OCI-LY1 (cell line): ENCODE data around the gene RHOBTB3.
"Not testable (repeated sequence)": the region's sequence is repeated elsewhere in the genome, so short reads cannot be mapped to it uniquely, and the experiment has no call there.

Experiments
- H2AFZ ChIP-seq: fragments of 200-600 bp; sonication (generic), shearing (Covaris generic); 2 replicates; pipeline ENCODE4 v1.6.0; 2014; ENCODE audit warnings: antibody characterized with exemption, mild to moderate bottlenecking, low read length
- H3F3A ChIP-seq: fragments of 200-600 bp; sonication (generic), shearing (Covaris generic); 2 replicates; pipeline ENCODE4 v1.6.0; 2014; ENCODE audit warnings: mild to moderate bottlenecking, antibody characterized with exemption, low read length, moderate library complexity; ENCODE audit not compliant: insufficient read depth
- H3K27ac ChIP-seq: fragments of 200-600 bp; sonication (generic); 2 replicates; pipeline ENCODE4 v1.5.1; 2014; ENCODE audit warnings: low read length, mixed run types, mild to moderate bottlenecking, low read depth; ENCODE audit not compliant: poor library complexity, severe bottlenecking
- H3K27me3 ChIP-seq: fragments of 200-600 bp; sonication (generic); 2 replicates; pipeline ENCODE4 v1.6.0; 2014; ENCODE audit warnings: antibody characterized with exemption, mild to moderate bottlenecking, low read length, moderate library complexity; ENCODE audit not compliant: insufficient read depth
- H3K36me3 ChIP-seq: fragments of 200-600 bp; sonication (generic); 2 replicates; pipeline ENCODE4 v1.6.1; 2014; ENCODE audit warnings: mild to moderate bottlenecking, antibody characterized with exemption, low read length, moderate library complexity, mixed read lengths; ENCODE audit not compliant: insufficient read depth
- H3K4me1 ChIP-seq: fragments of 200-600 bp; sonication (generic); 2 replicates; pipeline ENCODE4 v1.5.1; 2014; ENCODE audit warnings: mild to moderate bottlenecking, low read length, moderate library complexity; ENCODE audit not compliant: insufficient read depth, severe bottlenecking
- H3K4me2 ChIP-seq: fragments of 200-600 bp; sonication (generic), shearing (Covaris generic); 2 replicates; pipeline ENCODE4 v1.6.1; 2014; ENCODE audit warnings: low read length
- H3K4me3 ChIP-seq: fragments of 200-600 bp; sonication (generic); 2 replicates; pipeline ENCODE4 v1.5.1; 2014; ENCODE audit warnings: low read length, low read depth, mild to moderate bottlenecking, mixed read lengths; ENCODE audit not compliant: poor library complexity, severe bottlenecking
- H3K79me2 ChIP-seq: fragments of 200-600 bp; shearing (Covaris generic); 2 replicates; pipeline ENCODE4 v1.6.1; 2016; ENCODE audit warnings: mixed run types, low read length, mixed read lengths; ENCODE audit not compliant: insufficient read depth
- H3K9ac ChIP-seq: fragments of 200-600 bp; sonication (generic), shearing (Covaris generic); 2 replicates; pipeline ENCODE4 v1.6.1; 2014; ENCODE audit warnings: mild to moderate bottlenecking, low read length, mixed read lengths
- H3K9me2 ChIP-seq: fragments of 200-600 bp; sonication (generic), shearing (Covaris generic); 2 replicates; pipeline ENCODE4 v1.6.1; 2014; ENCODE audit warnings: low read depth, mild to moderate bottlenecking, low read length, mixed read lengths
- H3K9me3 ChIP-seq: fragments of 200-600 bp; shearing (Covaris generic); 2 replicates; pipeline ENCODE4 v1.6.1; 2014; ENCODE audit warnings: low read length, mixed read lengths
- H4K20me1 ChIP-seq: fragments of 200-600 bp; sonication (generic), shearing (Covaris generic); 2 replicates; pipeline ENCODE4 v1.6.0; 2016; ENCODE audit warnings: mild to moderate bottlenecking, low read length; ENCODE audit not compliant: insufficient read depth
- EZH2 ChIP-seq: fragments of 200-600 bp; sonication (generic), shearing (Covaris generic); IDR thresholded peaks from 2 replicates; pipeline ENCODE4 v1.8.0; 2017; ENCODE audit warnings: borderline replicate concordance, mixed run types, mild to moderate bottlenecking, antibody characterized with exemption, low read length, moderate library complexity, mixed read lengths
- TF ChIP-seq, protein P1 (sequence below): fragments of 200-600 bp; sonication (generic), shearing (Covaris generic); IDR thresholded peaks from 2 replicates; pipeline ENCODE4 v1.5.1; 2017; ENCODE audit warnings: mild to moderate bottlenecking, antibody characterized with exemption, low read length, moderate library complexity, mixed read lengths

RHOBTB3 gene

DNA sequence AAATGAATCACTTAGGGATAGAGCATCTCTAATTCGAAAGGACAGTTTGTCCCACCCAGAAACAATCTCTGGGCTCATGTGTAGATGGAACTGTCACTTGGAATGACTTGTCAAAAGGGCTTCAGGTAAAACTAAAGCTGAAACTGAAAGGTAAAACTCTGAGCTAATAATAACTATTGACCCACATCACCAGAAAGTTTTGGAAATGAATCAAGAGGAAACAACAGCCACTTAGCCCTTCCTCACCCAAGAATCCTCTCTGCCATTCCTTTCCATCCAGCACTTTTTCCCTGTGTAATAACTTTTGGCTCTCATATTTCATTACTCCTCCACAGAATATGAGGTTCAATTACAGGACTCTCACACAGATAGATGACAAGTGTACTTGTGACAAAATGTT lies 105.4 kb downstream of the RHOBTB3 start:
- Histone ChIP-seq H3K4me2 (no peak overlapping the region), H3K79me2 (no peaks in the 10 kb centered on the region), H3K27ac (no peak overlapping the region), H2AFZ (no peak overlapping the region), H4K20me1 (no peaks in the 10 kb centered on the region), H3K9ac (no peak overlapping the region), H3K9me3 (no peaks in the 10 kb centered on the region), H3K36me3 (no peaks in the 10 kb centered on the region), H3F3A (no peaks in the 10 kb centered on the region), H3K27me3 (no peaks in the 10 kb centered on the region), H3K9me2 (no peaks in the 10 kb centered on the region), H3K4me1 (peaks cover 27% of the 10 kb centered on the region), H3K4me3 (no peak overlapping the region)
- TF ChIP-seq, protein P1, sequence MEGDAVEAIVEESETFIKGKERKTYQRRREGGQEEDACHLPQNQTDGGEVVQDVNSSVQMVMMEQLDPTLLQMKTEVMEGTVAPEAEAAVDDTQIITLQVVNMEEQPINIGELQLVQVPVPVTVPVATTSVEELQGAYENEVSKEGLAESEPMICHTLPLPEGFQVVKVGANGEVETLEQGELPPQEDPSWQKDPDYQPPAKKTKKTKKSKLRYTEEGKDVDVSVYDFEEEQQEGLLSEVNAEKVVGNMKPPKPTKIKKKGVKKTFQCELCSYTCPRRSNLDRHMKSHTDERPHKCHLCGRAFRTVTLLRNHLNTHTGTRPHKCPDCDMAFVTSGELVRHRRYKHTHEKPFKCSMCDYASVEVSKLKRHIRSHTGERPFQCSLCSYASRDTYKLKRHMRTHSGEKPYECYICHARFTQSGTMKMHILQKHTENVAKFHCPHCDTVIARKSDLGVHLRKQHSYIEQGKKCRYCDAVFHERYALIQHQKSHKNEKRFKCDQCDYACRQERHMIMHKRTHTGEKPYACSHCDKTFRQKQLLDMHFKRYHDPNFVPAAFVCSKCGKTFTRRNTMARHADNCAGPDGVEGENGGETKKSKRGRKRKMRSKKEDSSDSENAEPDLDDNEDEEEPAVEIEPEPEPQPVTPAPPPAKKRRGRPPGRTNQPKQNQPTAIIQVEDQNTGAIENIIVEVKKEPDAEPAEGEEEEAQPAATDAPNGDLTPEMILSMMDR = no peak
- TF ChIP-seq EZH2 = no peak

DNA sequence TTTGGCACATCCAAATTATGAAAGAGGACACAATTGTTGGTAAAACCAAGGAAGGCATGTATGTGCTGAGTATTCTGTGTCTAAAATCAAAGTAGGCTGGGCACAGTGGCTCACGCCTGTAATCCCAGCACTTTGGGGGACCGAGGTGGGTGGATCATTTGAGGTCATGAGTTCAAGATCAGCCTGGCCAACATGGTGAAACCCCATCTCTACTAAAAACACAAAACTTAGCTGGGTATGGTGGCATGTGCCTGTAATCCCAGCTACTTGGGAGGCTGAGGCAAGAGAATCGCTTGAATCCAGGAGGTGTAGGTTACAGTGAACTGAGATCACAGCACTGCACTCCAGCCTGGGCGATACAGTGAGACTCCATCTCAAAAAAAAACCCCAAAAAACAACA lies 105.8 kb downstream of the RHOBTB3 start:
- not testable (repeated sequence) for H2AFZ ChIP-seq, H3K36me3 ChIP-seq, H3K27me3 ChIP-seq, H3K9me3 ChIP-seq, H3K79me2 ChIP-seq, H3K4me2 ChIP-seq, H3K27ac ChIP-seq, H3K9me2 ChIP-seq, H4K20me1 ChIP-seq, H3K4me3 ChIP-seq, H3K9ac ChIP-seq, H3F3A ChIP-seq
- peaks cover 27% of the 10 kb centered on the region for H3K4me1 ChIP-seq

DNA sequence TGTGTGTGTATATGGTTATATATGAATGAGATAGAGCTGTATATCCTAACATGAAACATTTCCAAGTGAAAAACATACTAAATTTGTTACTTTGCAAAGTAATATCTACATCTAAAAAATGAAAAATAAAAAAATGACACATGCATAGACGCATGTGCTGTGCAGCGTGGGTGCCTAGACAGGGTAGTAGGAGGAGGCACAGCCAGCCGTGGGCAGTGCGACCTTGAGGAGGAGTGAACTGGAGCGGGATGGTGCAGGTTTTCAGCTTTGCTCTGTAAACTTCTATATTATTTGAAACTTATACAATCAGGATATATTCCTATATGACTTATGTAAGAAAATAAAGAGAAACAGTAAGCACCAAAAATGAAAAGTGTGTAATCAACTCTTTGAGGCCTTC lies 106.4 kb downstream of the RHOBTB3 start:
- Histone ChIP-seq H3K27me3 (no peaks in the 10 kb centered on the region), H3K36me3 (no peaks in the 10 kb centered on the region), H3K4me1 (peaks cover 27% of the 10 kb centered on the region), H3K27ac (no peak overlapping the region), H3K9me2 (no peaks in the 10 kb centered on the region), H4K20me1 (no peaks in the 10 kb centered on the region), H3K9ac (no peak overlapping the region), H2AFZ (no peak overlapping the region), H3F3A (no peaks in the 10 kb centered on the region), H3K9me3 (no peaks in the 10 kb centered on the region), H3K79me2 (no peaks in the 10 kb centered on the region), H3K4me2 (no peak overlapping the region), H3K4me3 (no peak overlapping the region)
- no peak for TF ChIP-seq EZH2
- TF ChIP-seq, protein P1 = no peak

DNA sequence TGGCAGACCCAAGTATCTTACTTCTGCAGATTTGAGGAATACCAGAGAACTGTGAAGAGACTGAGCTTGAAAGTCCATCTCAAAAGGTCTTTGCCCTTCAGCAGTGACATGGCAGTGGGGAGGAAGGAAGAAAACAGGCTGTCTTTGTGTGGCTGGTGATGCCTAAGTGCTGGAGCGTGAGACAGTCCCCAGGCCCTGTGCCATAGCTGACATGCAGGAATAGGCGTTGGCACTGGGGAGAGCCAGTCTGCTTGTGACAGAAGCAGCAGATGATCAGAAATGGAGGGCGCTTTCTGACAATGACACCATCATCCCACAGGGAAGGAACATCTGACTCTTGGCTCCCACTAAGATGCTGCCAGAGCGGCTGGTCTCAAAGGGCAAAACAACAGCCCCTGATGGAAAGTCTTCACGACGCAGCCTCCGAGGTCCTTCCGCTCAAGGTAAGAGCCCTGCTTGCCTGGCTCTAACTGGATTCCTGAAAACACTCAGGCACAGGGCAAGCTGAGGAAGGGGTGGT lies 106.9 kb downstream of the RHOBTB3 start:
- H3K9me2 ChIP-seq = no peaks in the 10 kb centered on the region
- H3K27me3 ChIP-seq = no peaks in the 10 kb centered on the region
- H3K4me3 ChIP-seq = no peak overlapping the region
- no peak overlapping the region for H3K27ac ChIP-seq
- H3K36me3 ChIP-seq = no peaks in the 10 kb centered on the region
- peaks cover 32% of the 10 kb centered on the region for H3K4me1 ChIP-seq
- H3K79me2 ChIP-seq = no peaks in the 10 kb centered on the region
- H3K4me2 ChIP-seq = no peak overlapping the region
- TF ChIP-seq EZH2 = no peak
- TF ChIP-seq, protein P1 = no peak
- H3K9me3 ChIP-seq = no peaks in the 10 kb centered on the region
- H2AFZ ChIP-seq = no peak overlapping the region
- H3F3A ChIP-seq = no peaks in the 10 kb centered on the region
- H4K20me1 ChIP-seq = no peaks in the 10 kb centered on the region
- no peak overlapping the region for H3K9ac ChIP-seq
